Activated naive CD4-positive, alpha-beta T cell treated with anti-CD3 and anti-CD28 coated beads for 36 hours (primary cell): ENCODE measurements around the gene SERPINI1. TPM values are rescaled to one million over a fixed set of nuclear protein-coding genes. Genes with fewer than 3 reads are reported as not detected.

Experiments used
- CTCF ChIA-PET: fragments of 350-600 bp; sonication (Branson Sonifier 250); formaldehyde crosslinking; loops from one replicate; lab custom pipeline; 2021; ENCODE audit warnings: antibody characterized with exemption; lab: Charles Lee
- DNase-seq: peaks from one replicate; pipeline ENCODE4 v3.0.0-alpha.2; 2020
- H3K27ac Mint-ChIP-seq: one replicate; pipeline ENCODE4 v1.8.0; 2021; ENCODE audit warnings: mild to moderate bottlenecking, mixed read lengths
- H3K27me3 Mint-ChIP-seq: one replicate; pipeline ENCODE4 v1.8.0; 2021; ENCODE audit warnings: low read depth, mixed read lengths
- H3K36me3 Mint-ChIP-seq: one replicate; pipeline ENCODE4 v1.8.0; 2021; ENCODE audit warnings: low read depth, mixed read lengths
- H3K4me1 Mint-ChIP-seq: one replicate; pipeline ENCODE4 v1.8.0; 2021; ENCODE audit warnings: low read depth, mixed read lengths
- H3K4me3 Mint-ChIP-seq: one replicate; pipeline ENCODE4 v1.8.0; 2021; ENCODE audit warnings: mild to moderate bottlenecking, moderate library complexity, mixed read lengths
- H3K9me3 Mint-ChIP-seq: one replicate; pipeline ENCODE4 v1.8.0; 2021; ENCODE audit warnings: mixed read lengths
- intact Hi-C: fragments of 100-400 bp; cut with micrococcal nuclease; formaldehyde crosslinking; loops from one replicate; pipeline ENCODE4 v1.15.1; 2023
- total RNA-seq, 2 experiments: library from RNA; stranded (reverse); gene quantifications; one replicate each; pipeline ENCODE4 v1.2.3, GENCODE V29; 2021

SERPINI1 gene, protein sequence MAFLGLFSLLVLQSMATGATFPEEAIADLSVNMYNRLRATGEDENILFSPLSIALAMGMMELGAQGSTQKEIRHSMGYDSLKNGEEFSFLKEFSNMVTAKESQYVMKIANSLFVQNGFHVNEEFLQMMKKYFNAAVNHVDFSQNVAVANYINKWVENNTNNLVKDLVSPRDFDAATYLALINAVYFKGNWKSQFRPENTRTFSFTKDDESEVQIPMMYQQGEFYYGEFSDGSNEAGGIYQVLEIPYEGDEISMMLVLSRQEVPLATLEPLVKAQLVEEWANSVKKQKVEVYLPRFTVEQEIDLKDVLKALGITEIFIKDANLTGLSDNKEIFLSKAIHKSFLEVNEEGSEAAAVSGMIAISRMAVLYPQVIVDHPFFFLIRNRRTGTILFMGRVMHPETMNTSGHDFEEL
- total RNA-seq = under 1 TPM; 0.76 to 0.99 TPM

- H3K9me3 Mint-ChIP-seq = no peaks in the 10 kb centered on the region
These were observed at the start of gene SERPINI1 for GRCh38 chr3:167735233-167736138. SERPINI1 (plus strand) TSS chr3:167735721; CDS start chr3:167789129, 53,408 bp downstream.

DNA sequence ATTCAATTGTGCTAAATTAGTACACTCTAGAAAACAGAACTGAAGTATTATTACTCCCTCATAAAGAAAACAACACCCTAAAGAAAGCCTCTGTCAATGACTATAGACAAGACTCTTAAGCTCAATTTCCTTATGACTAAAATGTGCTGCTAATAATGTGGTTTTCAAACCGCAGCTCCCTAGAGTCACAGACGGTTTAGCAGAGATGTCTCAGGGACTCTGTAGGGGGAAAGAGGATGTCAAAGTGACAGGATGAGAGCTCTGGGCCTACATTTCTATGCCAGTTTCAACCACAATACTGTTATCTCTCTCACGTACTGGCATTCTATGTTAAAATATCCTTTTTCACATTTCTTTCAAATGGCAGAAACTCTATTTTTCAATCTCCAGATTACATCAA, 44.2 kb upstream of the SERPINI1 start:
- no peak overlapping the region for H3K27ac Mint-ChIP-seq
- H3K4me1 Mint-ChIP-seq = peaks cover 40% of the 10 kb centered on the region
- DNase-seq = peak; percentile 56
- peaks cover 18% of the 10 kb centered on the region for H3K36me3 Mint-ChIP-seq
- intact Hi-C loops = loop anchor here (1.0 to 2.0 kb wide), 2 partner anchors 44 to 191 kb away; partner anchors contain the start of gene SERPINI1
- CTCF ChIA-PET = interaction anchor here (1.1 to 1.5 kb wide), 2 partner anchors 21 to 44 kb away, joined by 4 to 5 read pairs; partner anchors contain the start of gene SERPINI1
- H3K9me3 Mint-ChIP-seq = no peaks in the 10 kb centered on the region
- no peak overlapping the region for H3K4me3 Mint-ChIP-seq
- no peaks in the 10 kb centered on the region for H3K27me3 Mint-ChIP-seq

More at GRCh38 chr3:167735233-167736138, at the start of gene SERPINI1:
- intact Hi-C loops = loop anchor here (1.0 to 5.0 kb wide), 7 partner anchors 15 to 1925 kb away; partner anchors contain the start of genes GOLIM4 and ZBBX
- Mint-ChIP-seq H3K27me3 (no peaks in the 10 kb centered on the region), H3K27ac (no peak within 1 kb of the TSS), H3K4me3 (no peak within 1 kb of the TSS), H3K36me3 (peaks cover 2% of the 10 kb centered on the region), H3K4me1 (peaks cover 37% of the 10 kb centered on the region)
- CTCF ChIA-PET = interaction anchor here (0.9 to 1.3 kb wide), 3 partner anchors 45 to 52 kb away, joined by 4 to 5 read pairs (median 4); no protein-coding TSS in a partner anchor
- peak; percentile 85 for DNase-seq

DNA sequence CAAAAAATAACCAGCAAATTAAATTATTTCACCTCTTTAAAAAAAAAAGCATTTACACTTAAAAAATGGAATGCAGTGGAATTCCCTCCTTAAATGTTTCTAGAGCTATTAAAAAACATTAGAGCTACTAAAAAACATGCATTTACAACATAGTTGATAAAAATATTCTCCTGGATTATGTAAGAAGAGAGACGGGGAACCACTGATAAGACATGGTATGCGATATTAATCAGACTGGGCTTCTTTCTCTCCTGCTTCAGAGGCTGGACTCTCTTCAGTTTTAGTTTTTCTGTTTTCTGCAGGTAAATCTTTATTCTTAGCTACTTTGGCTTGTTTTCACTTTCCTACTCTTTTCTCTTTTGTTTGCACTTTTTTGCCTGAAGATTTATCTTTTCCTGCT, 41.4 kb upstream of the SERPINI1 start:
- CTCF ChIA-PET = interaction anchor here (0.7 to 1.8 kb wide), 2 partner anchors 10 to 142 kb away, joined by 3 to 13 read pairs; no protein-coding TSS in a partner anchor
- peaks cover 39% of the 10 kb centered on the region for H3K4me1 Mint-ChIP-seq
- intact Hi-C loops = no loop called here
- H3K36me3 Mint-ChIP-seq = peaks cover 18% of the 10 kb centered on the region
- no peak for DNase-seq
- H3K27me3 Mint-ChIP-seq = no peaks in the 10 kb centered on the region
- no peak overlapping the region for H3K4me3 Mint-ChIP-seq
- H3K9me3 Mint-ChIP-seq = no peaks in the 10 kb centered on the region
- no peak overlapping the region for H3K27ac Mint-ChIP-seq

- DNase-seq = no peak
- H3K27me3 Mint-ChIP-seq = no peaks in the 10 kb centered on the region
- intact Hi-C loops = no loop called here
- no peaks in the 10 kb centered on the region for H3K9me3 Mint-ChIP-seq
- CTCF ChIA-PET = interaction anchor here (0.7 to 1.8 kb wide), 2 partner anchors 15 to 937 kb away, joined by 4 to 6 read pairs; no protein-coding TSS in a partner anchor
- peaks cover 5% of the 10 kb centered on the region for H3K4me1 Mint-ChIP-seq
- peaks cover 19% of the 10 kb centered on the region for H3K36me3 Mint-ChIP-seq
- H3K27ac Mint-ChIP-seq = no peak overlapping the region
- H3K4me3 Mint-ChIP-seq = no peak overlapping the region
These were observed 35.5 kb upstream of the SERPINI1 start for GRCh38 chr3:167700046-167700445.

DNA sequence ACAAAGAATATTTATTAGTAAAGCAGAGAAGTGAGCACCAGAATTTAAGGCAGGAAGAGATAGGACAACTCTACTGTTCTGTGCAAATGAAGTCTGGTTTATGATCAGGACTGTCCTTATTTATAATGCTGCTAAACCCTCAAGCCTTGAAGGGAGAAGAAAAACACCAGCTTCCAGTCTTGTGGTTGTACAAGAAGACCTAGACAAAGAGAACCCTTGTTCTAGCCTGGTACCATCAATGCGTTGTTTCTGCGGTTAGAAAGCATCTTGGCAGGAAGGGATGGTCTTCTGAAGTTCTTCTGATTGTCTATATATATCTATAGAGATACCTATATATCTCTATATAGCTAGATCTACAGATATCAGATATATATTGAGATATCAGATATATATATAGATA, 34.6 kb upstream of the SERPINI1 start:
- peaks cover 20% of the 10 kb centered on the region for H3K36me3 Mint-ChIP-seq
- H3K27ac Mint-ChIP-seq = no peak overlapping the region
- no peaks in the 10 kb centered on the region for H3K27me3 Mint-ChIP-seq

GRCh38 chr3:167705840-167706239, 29.7 kb upstream of the SERPINI1 start:
- Mint-ChIP-seq H3K4me3 (no peak overlapping the region), H3K4me1 (peaks cover 28% of the 10 kb centered on the region), H3K9me3 (no peaks in the 10 kb centered on the region), H3K27ac (no peak overlapping the region), H3K27me3 (no peaks in the 10 kb centered on the region), H3K36me3 (peaks cover 29% of the 10 kb centered on the region)
- intact Hi-C loops = no loop called here
- CTCF ChIA-PET = no interaction called here
- no peak for DNase-seq

More for the DNA sequence above, 34.6 kb upstream of the SERPINI1 start:
- intact Hi-C loops = no loop called here
- Mint-ChIP-seq H3K4me3 (no peak overlapping the region), H3K4me1 (peaks cover 9% of the 10 kb centered on the region), H3K9me3 (no peaks in the 10 kb centered on the region)
- CTCF ChIA-PET = interaction anchor here (0.7 kb wide), 1 partner anchor 938 kb away, joined by 4 read pairs; no protein-coding TSS in a partner anchor
- DNase-seq = no peak

- intact Hi-C loops = no loop called here
- CTCF ChIA-PET = no interaction called here
- Mint-ChIP-seq H3K4me3 (no peak overlapping the region), H3K9me3 (no peaks in the 10 kb centered on the region), H3K27ac (no peak overlapping the region), H3K36me3 (peaks cover 47% of the 10 kb centered on the region), H3K27me3 (no peaks in the 10 kb centered on the region), H3K4me1 (peaks cover 54% of the 10 kb centered on the region)
- no peak for DNase-seq
These were observed 25.8 kb upstream of the SERPINI1 start for GRCh38 chr3:167709690-167710089.

GRCh38 chr3:167710552-167710951, 25.0 kb upstream of the SERPINI1 start:
- no peaks in the 10 kb centered on the region for H3K9me3 Mint-ChIP-seq
- no peak overlapping the region for H3K27ac Mint-ChIP-seq
- peaks cover 52% of the 10 kb centered on the region for H3K36me3 Mint-ChIP-seq
- intact Hi-C loops = no loop called here
- H3K4me3 Mint-ChIP-seq = no peak overlapping the region
- DNase-seq = no peak
- CTCF ChIA-PET = no interaction called here
- H3K4me1 Mint-ChIP-seq = peaks cover 60% of the 10 kb centered on the region
- no peaks in the 10 kb centered on the region for H3K27me3 Mint-ChIP-seq

- Mint-ChIP-seq H3K27ac (no peak overlapping the region), H3K4me1 (peaks cover 61% of the 10 kb centered on the region), H3K9me3 (no peaks in the 10 kb centered on the region), H3K36me3 (peaks cover 57% of the 10 kb centered on the region), H3K27me3 (no peaks in the 10 kb centered on the region), H3K4me3 (no peak overlapping the region)
- no peak for DNase-seq
- intact Hi-C loops = no loop called here
- CTCF ChIA-PET = no interaction called here
These were observed 24.1 kb upstream of the SERPINI1 start for GRCh38 chr3:167711439-167711838.

DNA sequence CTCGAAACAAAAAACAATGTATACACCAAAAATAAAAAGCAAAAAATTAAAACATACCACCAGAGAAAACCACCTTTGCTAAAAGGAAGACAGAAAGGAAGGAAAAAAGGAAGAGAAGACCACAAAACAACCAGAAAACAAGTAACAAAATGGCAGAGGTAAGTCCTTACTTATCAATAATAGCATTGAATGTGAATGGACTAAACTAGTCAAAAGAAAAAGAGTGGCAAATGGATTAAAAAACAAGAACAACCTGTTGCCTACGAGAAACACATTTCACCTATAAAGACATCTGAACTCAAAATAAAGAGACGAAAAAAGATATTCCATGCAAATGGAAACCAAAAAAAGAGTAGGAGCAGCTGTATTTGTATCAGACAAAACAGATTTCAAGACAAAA, 23.1 kb upstream of the SERPINI1 start:
- Mint-ChIP-seq H3K27ac (no peak overlapping the region), H3K36me3 (peaks cover 63% of the 10 kb centered on the region), H3K27me3 (no peaks in the 10 kb centered on the region), H3K4me1 (peaks cover 60% of the 10 kb centered on the region), H3K9me3 (no peaks in the 10 kb centered on the region), H3K4me3 (no peak overlapping the region)
- intact Hi-C loops = no loop called here
- CTCF ChIA-PET = interaction anchor here (1.0 kb wide), 1 partner anchor 22 kb away, joined by 5 read pairs; no protein-coding TSS in a partner anchor
- DNase-seq = no peak

GRCh38 chr3:167714871-167715270, 20.6 kb upstream of the SERPINI1 start:
- peaks cover 53% of the 10 kb centered on the region for H3K4me1 Mint-ChIP-seq
- CTCF ChIA-PET = no interaction called here
- no peaks in the 10 kb centered on the region for H3K9me3 Mint-ChIP-seq
- no peak overlapping the region for H3K27ac Mint-ChIP-seq
- H3K36me3 Mint-ChIP-seq = peaks cover 74% of the 10 kb centered on the region
- H3K27me3 Mint-ChIP-seq = no peaks in the 10 kb centered on the region
- no peak for DNase-seq
- intact Hi-C loops = no loop called here
- H3K4me3 Mint-ChIP-seq = no peak overlapping the region

DNA sequence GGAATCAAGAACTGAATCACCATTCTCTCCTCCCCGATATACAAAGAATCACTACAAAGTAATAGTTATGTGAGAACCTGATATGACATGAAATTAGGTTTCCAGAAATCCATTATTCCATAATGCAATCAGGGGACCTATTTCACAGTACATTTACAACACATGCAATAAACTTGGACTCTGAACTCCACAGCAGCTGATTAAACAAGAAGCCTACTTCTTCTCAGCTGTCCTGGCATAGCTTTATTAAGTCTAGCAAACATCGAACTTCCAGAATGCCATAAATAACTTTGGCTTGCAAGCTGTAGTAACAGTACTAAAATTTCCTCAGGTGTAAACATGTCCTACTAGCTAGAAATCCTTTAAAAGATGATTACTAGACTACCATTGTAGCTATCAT, 18.6 kb upstream of the SERPINI1 start:
- CTCF ChIA-PET = no interaction called here
- Mint-ChIP-seq H3K36me3 (peaks cover 66% of the 10 kb centered on the region), H3K27ac (no peak overlapping the region), H3K27me3 (no peaks in the 10 kb centered on the region), H3K9me3 (no peaks in the 10 kb centered on the region), H3K4me1 (peaks cover 47% of the 10 kb centered on the region), H3K4me3 (no peak overlapping the region)
- intact Hi-C loops = no loop called here
- no peak for DNase-seq
